Neural progenitor cell (in vitro differentiated cells): ENCODE measurements around the gene SHROOM1.

ENCODE experiments used
- CTCF ChIP-seq: fragments of 200-600 bp; sonication (generic); IDR thresholded peaks from 2 replicates; pipeline ENCODE4 v1.5.1; 2017; ENCODE audit warnings: antibody characterized with exemption, mild to moderate bottlenecking
- EZH2 ChIP-seq: fragments of 200-600 bp; sonication (generic); IDR thresholded peaks from 2 replicates; pipeline ENCODE4 v1.6.1; 2017; ENCODE audit warnings: antibody characterized with exemption, mild to moderate bottlenecking, moderate library complexity

DNA sequence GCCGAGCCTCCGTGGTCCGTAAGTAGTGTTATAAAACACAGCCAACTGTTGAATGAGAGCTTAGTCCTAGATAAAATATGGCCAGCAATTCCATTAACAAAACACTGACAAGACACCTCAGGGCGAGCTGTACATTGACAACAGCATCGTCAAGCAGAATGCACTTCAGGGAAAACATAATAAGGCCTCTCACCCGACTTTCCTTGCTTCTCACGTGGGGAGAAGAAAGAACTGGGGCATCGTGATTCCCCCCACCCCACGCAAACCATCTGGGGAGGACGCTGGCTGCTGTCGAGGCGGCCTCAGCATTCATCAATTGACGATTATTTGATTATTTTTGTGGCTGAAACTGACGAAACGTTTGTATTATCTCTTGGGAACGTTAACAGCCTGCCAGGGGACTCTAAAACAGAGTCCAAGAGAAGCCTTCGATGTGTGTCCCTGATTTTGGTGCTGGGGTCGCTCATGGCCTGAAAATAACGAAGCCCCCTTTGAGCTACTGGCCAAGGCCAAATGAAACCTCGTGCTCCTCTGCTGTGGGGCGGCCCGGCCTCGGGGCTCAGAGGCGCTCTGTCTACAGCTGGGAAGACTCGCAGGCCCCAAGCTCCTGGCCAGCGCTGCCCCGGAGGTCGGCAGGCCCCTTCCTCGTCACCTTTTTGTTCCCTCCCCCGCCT, 35.4 kb upstream of the SHROOM1 start:
- no peak for TF ChIP-seq CTCF
- TF ChIP-seq EZH2 = no peak
